K562 (cell line): ENCODE results near the gene INO80C.

Experiments
- ARHGAP35 ChIP-seq: fragments of 450-650 bp; IDR thresholded peaks from 2 replicates; pipeline ENCODE4 v1.6.1; 2018; ENCODE audit not compliant: partially characterized antibody
- CTCF ChIP-seq, 3 experiments: IDR thresholded peaks in 2 of 3; conservative IDR thresholded peaks in 1 of 3; 2 replicates each; pipeline ENCODE4 v1.5.1; 2011 to 2012; ENCODE audit warnings: low read length in 3 of 3, mild to moderate bottlenecking in 3 of 3, control low read depth in 2 of 3, improper control_type of control experiment in 1 of 3, inconsistent platforms in 1 of 3, low read depth in 1 of 3, mixed read lengths in 1 of 3, moderate library complexity in 1 of 3; ENCODE audit not compliant: insufficient read depth in 2 of 3
- POLR3G ChIP-seq: IDR thresholded peaks from 2 replicates; pipeline ENCODE4 v1.6.1; 2011; ENCODE audit not compliant: insufficient read length, insufficient replicate concordance; ENCODE audit errors: extremely low read depth
- RAD21 ChIP-seq, 2 experiments: fragments of 250-450 bp in 1 of 2; fragments of 450-650 bp in 1 of 2; sonication (Bioruptor Pico) in 1 of 2; formaldehyde crosslinking in 1 of 2; IDR thresholded peaks in 1 of 2; conservative IDR thresholded peaks in 1 of 2; 2 replicates each; pipeline versions ENCODE4 v1.4.0 to v1.8.0; 2020 to 2022; ENCODE audit warnings: mild to moderate bottlenecking in 2 of 2, moderate library complexity in 1 of 2
- TF ChIP-seq, protein P1 (sequence below): fragments of 200-800 bp; sonication (Bioruptor generic); IDR thresholded peaks from 2 replicates; pipeline ENCODE4 v1.6.1; 2017; ENCODE audit warnings: missing genetic modification characterization, missing compliant biosample characterization

DNA sequence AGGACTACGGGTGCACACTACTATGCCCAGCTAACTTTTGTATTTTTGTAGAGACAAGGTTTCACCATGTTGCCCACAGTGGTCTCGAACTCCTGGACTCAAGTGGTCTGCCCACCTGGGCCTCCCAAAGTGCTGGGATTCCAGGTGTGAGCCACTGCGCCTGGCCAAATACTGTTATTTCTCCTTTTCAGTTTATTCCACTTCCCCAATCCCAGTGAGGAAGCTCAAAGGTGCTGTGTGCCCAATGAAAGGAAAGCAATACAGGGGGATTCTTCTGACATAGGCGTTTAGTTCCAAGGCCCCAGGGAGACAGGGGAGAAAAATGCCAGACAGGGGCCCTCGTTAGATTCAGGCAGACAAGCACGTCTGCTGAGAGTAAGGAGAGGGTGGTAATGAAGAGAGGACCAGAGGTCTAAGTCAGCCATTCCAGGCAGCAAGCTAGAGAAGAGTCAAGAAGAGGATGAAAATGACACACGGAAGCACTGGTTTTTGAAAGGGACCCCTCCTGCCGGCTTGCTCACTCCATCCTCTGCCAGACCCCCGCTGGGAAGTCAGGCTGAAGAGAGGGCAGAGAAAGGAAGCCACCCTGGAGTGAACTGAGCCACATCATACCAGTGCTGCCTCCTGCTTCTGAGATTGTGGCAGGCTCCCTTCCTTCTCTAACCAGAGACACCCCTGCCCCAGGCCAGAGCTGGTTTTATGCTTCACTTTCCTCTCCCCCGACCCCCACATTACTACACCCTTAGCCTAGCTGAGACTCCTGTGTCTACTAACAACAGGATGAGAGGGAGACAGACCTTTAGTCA, 6.7 kb downstream of the INO80C start:
- TF ChIP-seq CTCF (IDR thresholded peaks at IDR 0.05 in 2 of 3, conservative IDR thresholded peaks at IDR 0.05 in 1 of 3; ENCODE audit: insufficient read depth in 2 of 3, low read depth in 1 of 3, low read length in 3 of 3) (no peak), RAD21 (CRISPR knock-in tag; conservative IDR thresholded peaks at IDR 0.05 in 1 of 2, IDR thresholded peaks at IDR 0.05 in 1 of 2) (no peak), ARHGAP35 (no peak), POLR3G (no peak)
- TF ChIP-seq, protein P1, sequence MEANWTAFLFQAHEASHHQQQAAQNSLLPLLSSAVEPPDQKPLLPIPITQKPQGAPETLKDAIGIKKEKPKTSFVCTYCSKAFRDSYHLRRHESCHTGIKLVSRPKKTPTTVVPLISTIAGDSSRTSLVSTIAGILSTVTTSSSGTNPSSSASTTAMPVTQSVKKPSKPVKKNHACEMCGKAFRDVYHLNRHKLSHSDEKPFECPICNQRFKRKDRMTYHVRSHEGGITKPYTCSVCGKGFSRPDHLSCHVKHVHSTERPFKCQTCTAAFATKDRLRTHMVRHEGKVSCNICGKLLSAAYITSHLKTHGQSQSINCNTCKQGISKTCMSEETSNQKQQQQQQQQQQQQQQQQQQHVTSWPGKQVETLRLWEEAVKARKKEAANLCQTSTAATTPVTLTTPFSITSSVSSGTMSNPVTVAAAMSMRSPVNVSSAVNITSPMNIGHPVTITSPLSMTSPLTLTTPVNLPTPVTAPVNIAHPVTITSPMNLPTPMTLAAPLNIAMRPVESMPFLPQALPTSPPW (CRISPR knock-in tag), result no peak
